Caki2 (cell line): ENCODE data around the gene PDE2A. TPM values are rescaled to one million over a fixed set of nuclear protein-coding genes. Genes with fewer than 3 reads are reported as not detected.

ENCODE experiments used
- DNase-seq: peaks from one replicate; pipeline ENCODE4 v3.0.0-alpha.2; 2015; ENCODE audit warnings: low read depth
- in situ Hi-C: cut with HindIII; loops from 2 replicates; pipeline ENCODE4 v1.10.0; 2016; ENCODE audit warnings: low sequenced_read_pairs, low pct_unique_long_range_greater_than_20kb, mixed read lengths
- total RNA-seq: library from RNA; depleted of rRNA; stranded (reverse); fragments of >200 nt; shearing (Covaris generic); gene quantifications from 2 replicates; pipeline ENCODE4 v1.2.3, GENCODE V29; 2014; ENCODE audit warnings: low replicate concordance; rRNA removed

The PDE2A gene
- 1.5 TPM in 1 of 2 replicates, not detected in the other for total RNA-seq

DNA sequence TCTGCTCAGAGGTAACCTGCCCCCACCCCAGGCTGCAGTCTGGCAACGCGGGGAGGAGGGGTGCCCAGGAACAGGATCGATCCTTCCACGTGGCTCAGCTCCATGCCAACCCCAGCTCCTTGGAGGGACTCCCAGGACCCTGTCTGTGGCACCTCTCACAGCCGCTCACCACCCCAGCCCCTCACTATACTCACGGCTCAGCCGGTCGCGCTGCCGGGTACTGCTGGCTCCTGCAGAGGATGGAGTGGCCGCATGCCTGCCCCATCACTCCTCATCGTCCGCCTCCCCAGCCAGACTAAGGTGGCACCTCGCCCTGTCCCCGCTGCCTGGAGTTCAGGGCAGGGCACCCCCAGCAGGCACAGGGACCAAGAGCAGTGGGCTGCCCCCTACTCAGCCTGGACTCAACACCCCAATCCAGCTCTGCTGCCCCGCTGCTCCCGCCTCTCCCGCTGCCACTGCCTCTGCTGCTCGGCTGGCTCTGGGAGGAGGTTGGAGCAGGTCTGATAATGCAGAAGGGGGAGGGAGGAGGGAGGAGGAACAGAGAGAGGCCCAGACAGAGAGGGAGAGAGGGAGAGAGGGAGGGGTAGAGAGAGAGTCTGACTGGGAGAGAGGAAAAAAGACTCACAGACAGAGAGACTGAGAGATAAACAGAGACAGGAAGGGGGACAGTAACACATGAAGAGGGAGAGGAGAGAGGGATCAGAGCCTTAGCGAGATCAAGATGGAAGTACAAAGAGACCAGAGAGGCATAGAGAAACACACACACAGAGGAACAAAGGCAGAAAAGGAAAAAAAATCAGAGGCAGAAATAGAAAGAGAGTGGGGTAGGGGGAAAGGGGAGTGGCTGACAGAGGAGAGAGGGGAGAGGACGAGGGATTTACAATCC is at the start of gene PDE2A:
TSS of gene PDE2A (minus strand) at position 480 of the 886 bp plus-strand sequence. CDS start at position 265, 215 bp downstream.
- no peak for DNase-seq
- in situ Hi-C loops, result no loop called here

DNA sequence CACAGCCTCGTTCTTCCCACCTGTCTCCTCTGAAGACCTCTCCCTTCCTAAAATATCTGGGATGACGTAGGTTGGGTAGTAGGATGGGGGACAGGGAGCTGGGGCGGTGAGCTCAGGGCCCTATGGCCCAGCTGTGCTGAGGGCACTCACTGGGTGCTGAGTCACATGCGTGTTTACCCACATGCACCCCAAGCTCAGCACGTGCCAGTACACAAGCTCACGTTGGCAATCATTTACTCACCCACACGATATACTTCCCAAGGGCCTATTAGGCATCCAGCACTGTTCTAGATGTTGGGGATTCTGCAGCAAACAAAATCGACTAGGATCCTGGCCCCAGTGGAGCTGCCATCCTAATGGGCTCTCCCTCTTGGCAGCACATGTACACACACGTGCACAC is 49.3 kb upstream of the PDE2A start:
- DNase-seq, result no peak
- in situ Hi-C loops, result no loop called here

DNA sequence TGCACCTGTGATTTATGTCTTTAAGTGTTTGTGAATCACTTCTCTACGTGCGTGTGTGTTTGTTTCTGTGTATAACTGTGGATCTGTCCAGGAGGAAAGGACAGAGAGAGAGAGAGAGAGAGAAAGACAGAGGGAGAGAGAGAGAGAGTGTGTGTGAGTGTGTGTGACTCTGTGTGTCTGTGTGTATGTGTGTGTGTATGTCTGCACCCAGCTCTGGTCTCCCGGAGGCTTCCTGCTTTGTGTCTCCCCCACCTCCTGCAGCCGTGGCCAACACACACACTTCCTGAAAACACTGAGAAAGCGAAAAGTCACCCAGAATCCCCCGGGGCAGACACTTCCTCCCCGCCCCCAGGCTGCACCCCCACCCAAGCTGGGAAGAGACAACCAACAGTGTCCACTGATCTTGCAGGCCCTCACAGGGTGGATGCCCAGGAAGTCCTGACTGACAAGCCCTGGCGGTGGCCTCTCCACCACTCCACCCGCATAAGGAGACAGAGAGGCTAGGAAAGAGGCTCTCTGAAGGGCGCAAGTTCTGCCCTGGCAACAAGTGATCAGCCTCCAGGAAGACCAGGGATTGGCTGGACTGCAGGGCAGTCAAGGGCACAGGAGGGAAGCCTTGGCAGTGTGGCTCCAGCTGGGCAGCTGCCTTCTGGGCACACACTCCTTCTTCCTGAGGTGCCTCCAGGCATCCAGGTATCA is 48.0 kb upstream of the PDE2A start:
- DNase-seq, result peak; percentile 87
- in situ Hi-C loops, result no loop called here

DNA sequence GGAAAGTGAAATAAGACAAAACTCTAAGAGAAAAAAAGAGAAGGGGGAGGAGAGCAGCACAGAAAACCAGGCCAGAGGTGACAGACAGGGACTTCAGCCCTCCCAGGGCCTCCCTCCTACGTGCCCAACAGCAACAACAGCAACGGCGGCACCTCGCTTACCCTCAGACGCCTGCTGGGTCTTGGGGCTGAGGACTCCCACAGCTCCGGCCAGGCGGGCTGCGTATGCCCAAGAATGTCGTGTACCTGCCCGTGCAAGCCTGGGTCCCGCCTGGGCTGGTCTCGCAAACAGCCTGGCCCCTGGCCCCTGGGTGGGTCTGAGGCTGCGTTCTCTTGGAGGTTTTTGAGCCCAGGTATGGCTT is 47.4 kb upstream of the PDE2A start:
- in situ Hi-C loops, result no loop called here
- no peak for DNase-seq

DNA sequence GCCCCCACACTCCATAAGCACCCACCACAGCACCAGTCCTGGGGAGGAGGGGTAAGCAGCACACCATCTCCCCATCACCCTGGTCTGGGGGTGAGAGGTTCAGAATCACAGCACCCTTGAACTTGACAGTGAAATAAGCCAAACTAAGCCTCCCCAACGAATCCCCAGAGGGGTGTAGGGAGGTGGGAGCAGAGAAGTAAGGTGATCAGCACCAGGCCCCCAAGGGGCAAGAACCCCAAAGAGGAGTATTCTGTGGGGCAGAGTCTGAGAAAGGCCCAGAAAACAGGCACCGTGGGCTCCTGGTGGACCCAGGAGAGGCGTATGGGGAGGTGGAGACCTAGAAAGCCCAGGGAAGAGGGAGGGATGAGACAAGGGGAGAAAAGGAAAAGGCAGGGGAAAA is 47.1 kb upstream of the PDE2A start:
- in situ Hi-C loops, result no loop called here
- DNase-seq, result no peak

DNA sequence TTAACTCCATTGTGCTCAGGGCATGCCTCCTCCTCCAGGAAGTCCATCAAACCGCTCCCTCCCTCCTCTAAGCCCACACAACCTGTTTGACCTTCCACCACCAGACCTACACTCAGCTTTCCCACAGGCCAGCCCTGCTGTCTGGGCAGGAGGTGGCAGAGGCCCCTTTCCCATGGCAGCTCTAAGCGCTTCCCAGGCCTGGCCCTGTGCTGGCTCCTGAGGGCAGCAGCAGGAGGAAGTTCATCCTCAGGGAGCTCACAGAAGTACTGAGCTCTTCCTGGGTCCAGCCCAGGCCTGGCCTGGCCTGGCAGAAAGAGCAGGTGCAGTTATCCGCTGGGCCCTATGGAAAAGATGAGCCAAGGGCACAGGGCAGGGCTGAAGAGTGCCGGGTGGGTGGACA is 46.6 kb upstream of the PDE2A start:
- no peak for DNase-seq
- in situ Hi-C loops, result no loop called here

DNA sequence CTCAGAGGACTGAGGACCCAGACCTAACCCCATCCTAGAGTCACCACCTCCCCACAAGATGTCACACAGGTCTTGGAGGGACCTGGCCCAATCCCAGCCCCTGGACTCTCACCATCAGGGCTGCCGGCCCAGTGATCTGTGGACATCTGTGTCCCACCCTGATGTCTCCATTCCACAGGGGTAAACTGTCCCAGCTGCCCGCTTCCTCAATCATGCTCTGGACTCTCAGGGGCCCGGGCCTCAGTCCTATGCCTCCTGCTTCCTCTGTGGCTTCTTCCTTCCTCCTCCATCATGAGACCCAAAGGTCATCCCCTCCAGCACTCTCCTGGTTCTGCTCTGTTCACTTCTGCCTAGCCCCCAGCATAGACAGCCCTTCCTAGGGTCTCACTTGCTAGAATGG is 45.8 kb upstream of the PDE2A start:
- in situ Hi-C loops, result no loop called here
- DNase-seq, result no peak

DNA sequence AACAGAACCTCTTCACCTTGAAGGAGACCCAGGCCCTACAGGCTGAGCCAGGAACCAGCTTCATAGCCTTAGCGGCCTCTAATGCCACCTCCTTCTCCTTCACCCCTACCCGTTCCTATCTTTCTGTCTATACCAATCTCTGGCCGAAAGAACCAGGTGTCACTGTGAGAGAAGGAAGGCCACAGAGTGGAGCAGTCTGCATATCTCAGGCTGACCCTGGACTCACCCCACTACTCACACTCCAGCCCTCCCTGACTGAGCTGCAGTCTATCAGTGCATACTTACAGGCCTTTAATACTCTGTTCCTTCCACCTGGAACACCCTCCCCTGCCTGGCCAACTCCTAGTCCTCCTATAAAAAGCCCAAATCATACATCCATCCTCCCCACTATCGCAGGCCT is 45.3 kb upstream of the PDE2A start:
- in situ Hi-C loops, result no loop called here

DNA sequence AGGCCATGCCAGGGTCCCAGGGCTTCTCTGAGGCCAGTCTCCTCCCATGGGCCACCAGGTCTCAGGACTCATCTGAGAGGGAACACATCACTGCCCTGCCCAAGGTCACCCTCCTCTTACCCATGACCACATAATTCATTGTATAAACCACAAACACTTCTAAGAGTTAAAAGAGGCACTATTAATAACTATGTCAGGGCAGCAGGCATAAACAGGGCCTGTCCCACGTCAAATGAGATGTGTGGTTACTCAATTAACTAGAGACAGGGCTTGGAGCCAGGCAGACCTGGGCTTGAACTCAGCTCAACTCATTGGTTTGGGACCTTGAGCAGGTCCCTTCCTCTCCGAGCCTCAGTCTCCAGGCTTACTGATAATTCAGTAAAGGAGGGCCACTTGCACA is 44.9 kb upstream of the PDE2A start:
- DNase-seq, result no peak
- in situ Hi-C loops, result no loop called here

More for the DNA sequence above, 45.3 kb upstream of the PDE2A start:
- no peak for DNase-seq

DNA sequence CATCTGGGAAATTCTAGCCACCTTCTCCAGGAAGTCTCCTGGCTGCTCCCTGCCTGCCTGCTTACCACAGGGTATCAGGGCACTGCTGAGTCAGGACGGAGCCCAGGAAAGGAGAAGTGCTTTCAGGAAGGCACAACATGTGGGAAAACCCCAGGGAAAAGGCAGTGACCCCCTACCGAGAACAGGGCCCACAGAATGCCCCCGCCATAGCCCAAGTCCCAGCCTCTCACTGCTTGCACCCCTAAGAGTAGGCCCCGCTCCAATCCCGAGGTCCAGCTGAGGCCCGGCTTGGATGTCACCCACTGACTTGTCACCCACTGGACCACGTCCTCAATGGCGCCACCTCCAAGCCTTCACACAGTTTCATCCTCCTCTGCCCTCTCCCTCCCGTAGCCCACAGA is 43.9 kb upstream of the PDE2A start:
- in situ Hi-C loops, result no loop called here
- no peak for DNase-seq

DNA sequence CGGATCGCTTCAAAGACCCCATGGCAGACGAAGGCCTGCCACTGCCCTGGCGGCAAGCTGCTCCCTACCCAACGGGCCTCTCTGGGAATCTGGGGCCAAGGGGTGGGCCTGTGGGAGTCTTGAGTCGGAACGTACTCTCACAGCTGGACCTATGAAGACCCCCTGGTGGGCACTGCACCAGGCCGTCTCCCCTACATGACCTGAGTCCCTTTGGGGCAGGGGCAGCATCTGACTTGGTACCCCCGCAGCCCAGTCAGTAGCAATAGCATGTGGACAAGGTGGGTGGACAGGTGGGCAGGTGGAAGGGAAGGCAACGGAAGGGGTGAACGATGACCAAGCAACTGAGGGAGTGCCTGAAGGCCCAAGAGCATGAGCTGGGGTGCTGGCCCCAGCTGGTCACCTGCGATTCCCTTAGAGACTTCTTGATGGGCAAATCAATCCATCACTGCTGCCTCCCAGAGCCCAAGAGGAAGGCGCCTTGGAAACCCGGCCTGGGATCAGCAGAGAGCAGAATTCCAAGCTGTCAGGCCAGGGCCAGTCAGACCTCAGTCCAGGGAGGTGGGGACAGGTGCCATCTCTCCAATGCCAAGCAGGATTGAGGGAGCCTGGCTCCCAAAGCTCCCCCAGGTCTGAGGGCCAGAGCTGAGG is 42.7 kb upstream of the PDE2A start:
- no peak for DNase-seq
- in situ Hi-C loops, result no loop called here

DNA sequence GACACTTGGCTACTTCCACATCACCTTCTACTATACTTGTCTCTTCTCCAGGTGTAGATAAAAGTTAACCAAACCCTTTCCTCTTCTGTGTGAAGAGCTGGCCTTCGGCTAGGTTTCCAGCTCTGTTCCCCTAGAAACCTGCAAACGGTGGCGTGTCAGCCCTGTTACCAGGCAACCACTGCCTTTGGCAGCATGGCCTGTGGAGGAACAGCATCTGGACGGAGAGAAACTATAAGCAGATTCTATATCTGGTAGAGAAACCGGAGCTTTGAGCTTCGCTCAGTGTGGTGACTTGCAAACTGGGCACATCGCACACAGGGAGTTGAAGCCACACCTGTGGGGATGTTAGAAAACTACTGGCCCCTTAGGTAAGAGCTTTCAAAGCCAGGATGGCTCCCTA is 42.1 kb upstream of the PDE2A start:
- DNase-seq, result no peak
- in situ Hi-C loops, result no loop called here

DNA sequence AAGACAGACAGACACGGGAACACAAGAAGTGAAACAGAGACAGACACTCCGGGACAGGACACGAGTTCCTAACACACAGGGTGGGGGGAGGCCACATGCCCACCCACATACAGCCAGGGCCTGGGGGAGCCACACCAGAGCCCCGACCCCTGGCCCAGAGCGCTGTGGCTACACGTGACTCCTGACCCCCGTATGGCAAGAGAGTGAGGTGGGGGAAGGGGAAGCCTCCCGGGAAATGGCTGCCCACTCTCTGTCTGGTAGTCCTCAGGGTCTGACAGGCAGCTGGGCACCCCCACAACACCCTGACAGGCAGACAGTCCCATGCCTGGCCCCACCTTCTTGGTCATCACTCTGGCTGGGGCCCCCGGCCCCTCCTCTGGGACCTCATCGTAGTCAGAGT is 38.6 kb upstream of the PDE2A start:
- DNase-seq, result no peak
- in situ Hi-C loops, result no loop called here

DNA sequence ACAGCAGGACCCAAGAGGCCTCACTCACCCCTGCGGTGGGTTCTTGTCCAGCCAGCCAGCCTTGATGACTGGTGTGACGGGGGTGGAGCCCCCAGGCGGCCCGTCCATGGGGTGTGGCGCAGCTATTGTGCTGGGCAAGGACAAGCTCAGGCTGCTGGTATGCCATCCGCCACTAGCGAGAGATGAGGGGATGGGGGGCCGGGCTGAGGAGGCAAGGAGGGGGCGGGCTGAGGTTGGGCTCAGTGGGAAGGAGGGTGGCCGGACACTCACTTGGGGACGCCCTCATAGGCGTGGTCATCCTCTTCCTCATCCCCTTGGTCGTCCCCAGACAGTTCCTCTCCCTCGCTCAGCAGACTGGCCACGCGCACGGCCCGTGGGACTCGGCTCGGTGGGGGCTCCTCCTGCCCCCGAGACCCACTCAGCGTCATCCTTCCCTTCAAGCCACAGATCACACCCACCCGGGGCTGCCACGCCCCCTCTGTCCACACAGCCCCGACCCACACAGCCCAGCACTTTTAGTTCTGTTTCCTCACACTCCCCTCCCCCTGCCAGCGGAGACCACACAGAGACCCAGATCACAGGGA is 38.0 kb upstream of the PDE2A start:
- in situ Hi-C loops, result no loop called here
- no peak for DNase-seq

DNA sequence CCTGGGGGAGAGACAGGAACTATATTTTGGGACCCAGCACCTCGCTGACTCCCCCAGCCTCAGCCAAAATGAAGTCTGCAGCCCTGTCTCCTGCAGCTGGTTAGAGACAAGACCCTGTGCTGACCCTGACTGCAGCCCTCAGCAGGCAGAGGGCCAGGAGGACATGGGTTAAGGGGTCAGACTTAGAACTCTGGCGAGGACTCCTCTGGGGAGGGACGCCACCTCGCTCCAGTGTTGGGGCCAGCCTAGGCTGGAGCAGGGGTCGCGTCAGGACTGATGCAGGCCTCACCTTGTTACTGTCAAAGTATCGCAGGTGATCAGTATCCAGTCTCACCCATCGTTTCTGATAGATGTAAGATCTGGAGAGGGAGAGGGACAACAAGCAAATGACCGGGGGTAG is 36.9 kb upstream of the PDE2A start:
- DNase-seq, result no peak

DNA sequence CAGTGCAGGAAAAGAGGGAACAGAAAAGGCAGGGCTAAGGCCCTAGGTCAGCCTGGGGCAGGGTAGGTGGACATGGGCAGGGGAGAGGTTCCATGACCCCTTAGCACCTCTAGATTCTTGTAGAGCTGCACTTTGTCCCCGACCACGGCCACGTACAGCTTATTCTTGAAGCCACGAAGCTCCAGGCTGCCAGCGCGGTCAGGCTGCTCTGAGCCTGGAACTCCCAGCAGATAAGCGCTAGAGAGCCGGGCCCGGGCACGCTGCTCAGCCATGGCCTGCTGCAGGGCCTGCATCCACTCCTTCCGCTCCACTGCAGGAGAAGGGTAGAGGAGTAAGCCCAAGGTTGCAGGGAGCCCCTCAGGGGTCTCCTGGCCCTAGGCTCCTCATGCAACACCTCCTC is 36.1 kb upstream of the PDE2A start:
- in situ Hi-C loops, result no loop called here

More for the DNA sequence above, 36.9 kb upstream of the PDE2A start:
- in situ Hi-C loops, result no loop called here

DNA sequence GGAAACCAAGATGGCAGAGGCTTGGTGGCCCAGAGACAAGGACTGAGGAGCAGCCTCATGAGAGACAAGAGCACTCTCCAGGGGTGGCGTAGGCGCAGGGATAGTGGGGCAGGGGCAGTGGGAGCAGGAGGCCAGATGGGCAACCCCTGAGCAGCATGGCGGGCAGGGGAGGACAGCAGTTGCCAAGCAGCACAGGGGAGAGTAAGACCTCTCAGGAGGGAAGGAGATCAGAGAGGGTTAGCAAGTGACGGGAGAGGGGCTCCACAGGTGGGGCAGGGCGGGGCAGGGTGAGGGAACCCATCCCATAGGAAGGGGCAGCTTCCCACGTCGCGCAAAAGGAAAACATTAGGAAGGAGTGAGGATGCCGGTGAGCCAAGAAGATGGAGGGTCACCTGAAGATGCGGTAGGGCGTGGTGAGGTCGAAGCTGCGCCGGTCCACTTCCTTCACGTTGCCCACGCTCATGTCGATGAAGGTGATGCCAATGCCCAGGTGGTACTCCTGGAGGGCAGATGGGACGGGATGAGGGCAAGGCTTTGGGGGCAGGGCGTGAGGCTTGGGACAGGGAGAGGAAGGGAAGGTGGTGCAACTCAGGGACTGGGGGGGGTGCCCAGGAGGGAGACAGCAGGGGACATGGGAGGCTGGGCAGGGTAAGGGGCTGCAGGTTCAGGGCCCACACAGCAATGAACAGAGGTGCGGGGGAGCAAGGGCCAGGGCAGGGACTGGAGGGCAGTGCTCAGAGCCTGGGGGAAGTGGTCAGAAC is 35.4 kb upstream of the PDE2A start:
- in situ Hi-C loops, result no loop called here
- DNase-seq, result no peak

More for the DNA sequence above, 36.1 kb upstream of the PDE2A start:
- DNase-seq, result no peak

DNA sequence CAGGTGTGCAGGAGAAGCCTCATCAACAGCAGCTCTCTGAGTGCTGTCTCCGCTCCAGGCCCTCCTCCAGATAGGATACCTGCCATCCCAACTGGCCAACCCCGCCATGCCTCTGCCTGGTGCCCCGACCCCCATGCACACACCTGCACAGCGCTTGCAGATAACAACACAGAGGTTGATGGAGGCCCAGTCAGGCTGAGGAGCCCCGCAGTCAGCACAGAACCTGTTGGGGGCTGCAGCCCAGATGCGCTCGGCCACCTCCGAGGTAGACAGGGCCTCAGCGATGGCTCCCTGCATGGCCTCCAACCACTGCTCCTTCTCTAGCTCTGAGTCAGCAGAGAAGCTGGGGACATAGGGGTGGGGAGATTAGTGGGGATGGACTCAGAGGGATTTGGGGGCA is 32.8 kb upstream of the PDE2A start:
- DNase-seq, result no peak
- in situ Hi-C loops, result no loop called here
